SU-DHL-6 (cell line): ENCODE measurements around the gene EFS.

Experiments
- CTCF ChIP-seq: fragments of 200-600 bp; sonication (generic); IDR thresholded peaks from one replicate; pipeline ENCODE4 v1.5.1; 2017; ENCODE audit warnings: antibody characterized with exemption, mild to moderate bottlenecking, low read length, moderate library complexity; ENCODE audit not compliant: insufficient read depth, poor library complexity, severe bottlenecking
- EZH2phosphoT487 ChIP-seq: fragments of 200-600 bp; sonication (generic), shearing (Covaris generic); conservative IDR thresholded peaks from 2 replicates; pipeline ENCODE4 v1.6.1; 2018; ENCODE audit warnings: mild to moderate bottlenecking, antibody characterized with exemption, low read length, moderate library complexity, mixed read lengths

GRCh38 chr14:23307146-23307530 lies 57.8 kb downstream of the EFS start:
- TF ChIP-seq CTCF (no peak), EZH2phosphoT487 (no peak)
